H1 (cell line): ENCODE data around the gene ZNF586. TPM values are rescaled to one million over a fixed set of nuclear protein-coding genes. Genes with fewer than 3 reads are reported as not detected.

ENCODE experiments used
- CTCF ChIA-PET: fragments of 300-600 bp; sonication (Branson Sonifier 250); formaldehyde crosslinking; loops from one replicate; lab custom pipeline; 2021; ENCODE audit not compliant: partially characterized antibody; lab: Charles Lee
- POLR2A ChIA-PET: fragments of 300-600 bp; sonication (Branson Sonifier 250); formaldehyde crosslinking; loops from one replicate; lab custom pipeline; 2021; ENCODE audit warnings: inconsistent platforms; ENCODE audit not compliant: partially characterized antibody; lab: Charles Lee
- DNase-seq, 2 experiments: peaks; one replicate each; pipeline versions ENCODE4 v3.0.0 to v3.0.0-alpha.2; 2010 to 2022; ENCODE audit warnings: low spot score in 2 of 2, low read depth in 1 of 2, mixed read lengths in 1 of 2
- FAIRE-seq: peaks from 2 replicates; lab custom pipeline; 2011; peaks lifted over from hg19 to GRCh38; lab: Jason Lieb, UNC
- H2AFZ ChIP-seq: 2 replicates; pipeline ENCODE4 v1.8.1; 2012; ENCODE audit warnings: low read length, inconsistent platforms
- H2AK5ac ChIP-seq: 2 replicates; pipeline ENCODE4 v1.6.1; 2013; ENCODE audit warnings: low read depth, low read length
- H2BK120ac ChIP-seq: replicated peaks from 2 replicates; pipeline ENCODE3; 2013; ENCODE audit warnings: low read depth, low read length, inconsistent platforms
- H2BK12ac ChIP-seq: 2 replicates; pipeline ENCODE4 v1.6.1; 2013; ENCODE audit warnings: low read depth, low read length
- H2BK15ac ChIP-seq: 2 replicates; pipeline ENCODE4 v1.6.1; 2013; ENCODE audit warnings: low read length
- H2BK20ac ChIP-seq: 2 replicates; pipeline ENCODE4 v1.6.1; 2013; ENCODE audit warnings: low read length
- H2BK5ac ChIP-seq: 2 replicates; pipeline ENCODE4 v1.6.1; 2013; ENCODE audit warnings: low read depth, low read length
- H3K14ac ChIP-seq: 2 replicates; pipeline ENCODE4 v1.6.1; 2013; ENCODE audit warnings: inconsistent platforms; ENCODE audit not compliant: insufficient read length
- H3K18ac ChIP-seq: 2 replicates; pipeline ENCODE4 v1.6.1; 2013; ENCODE audit warnings: low read length; ENCODE audit errors: extremely low read depth
- H3K23ac ChIP-seq: 2 replicates; pipeline ENCODE4 v1.6.1; 2013; ENCODE audit warnings: inconsistent platforms; ENCODE audit not compliant: insufficient read length
- H3K23me2 ChIP-seq: 2 replicates; pipeline ENCODE4 v1.6.1; 2013; ENCODE audit warnings: low read depth, low read length
- H3K27ac ChIP-seq: 2 replicates; pipeline ENCODE4 v1.6.1; 2011; ENCODE audit warnings: low read depth, low read length, inconsistent platforms
- H3K27me3 ChIP-seq, 4 experiments: replicated peaks in 1 of 4; 1 replicate in 1 of 4; 2 replicates in 3 of 4; pipeline versions ENCODE4 v1.6.1 to v1.8.1; 2011 to 2013; ENCODE audit warnings: low read length in 3 of 4, mild to moderate bottlenecking in 3 of 4, inconsistent platforms in 2 of 4, mixed read lengths in 2 of 4, moderate library complexity in 1 of 4; ENCODE audit not compliant: control insufficient read depth in 3 of 4, insufficient read depth in 3 of 4; ENCODE audit errors: extremely low read depth in 1 of 4
- H3K36me3 ChIP-seq, 4 experiments: 2 replicates each; pipeline versions ENCODE4 v1.6.1 to v1.8.1; 2011 to 2013; ENCODE audit warnings: mild to moderate bottlenecking in 4 of 4, low read length in 3 of 4, moderate library complexity in 2 of 4, control low read depth in 1 of 4, inconsistent platforms in 1 of 4; ENCODE audit not compliant: insufficient read depth in 4 of 4, control insufficient read depth in 2 of 4
- H3K4ac ChIP-seq: replicated peaks from 2 replicates; pipeline ENCODE3; 2013; ENCODE audit warnings: low read length, low read depth, mixed read lengths, inconsistent platforms; ENCODE audit not compliant: insufficient read length
- H3K4me1 ChIP-seq, 4 experiments: replicated peaks in 1 of 4; 1 replicate in 1 of 4; 2 replicates in 3 of 4; pipeline versions ENCODE4 v1.6.1 to v1.8.1; 2011 to 2013; ENCODE audit warnings: low read length in 3 of 4, inconsistent platforms in 2 of 4, mixed read lengths in 1 of 4; ENCODE audit not compliant: insufficient read depth in 4 of 4, control insufficient read depth in 3 of 4
- H3K4me2 ChIP-seq, 2 experiments: 2 replicates each; pipeline versions ENCODE4 v1.6.1 to v1.8.1; 2011 to 2013; ENCODE audit warnings: low read depth in 2 of 2, low read length in 2 of 2, control low read depth in 1 of 2, inconsistent platforms in 1 of 2, mild to moderate bottlenecking in 1 of 2; ENCODE audit not compliant: insufficient read depth in 1 of 2
- H3K4me3 ChIP-seq, 4 experiments: fragments of 200-600, 300-600 bp in 1 of 4; sonication (generic), shearing (Covaris generic), sonication (Bioruptor Twin) in 1 of 4; 2 replicates each; pipeline versions ENCODE4 v1.5.1 to v1.8.1; 2011 to 2016; ENCODE audit warnings: low read length in 4 of 4, low read depth in 3 of 4, control low read depth in 2 of 4, inconsistent platforms in 2 of 4, mild to moderate bottlenecking in 2 of 4, mixed read lengths in 1 of 4, moderate library complexity in 1 of 4; ENCODE audit not compliant: insufficient read depth in 2 of 4; ENCODE audit errors: extremely low read depth in 1 of 4
- H3K56ac ChIP-seq: replicated peaks from 2 replicates; pipeline ENCODE3; 2013; ENCODE audit warnings: low read depth, mild to moderate bottlenecking, mixed read lengths, low read length, inconsistent platforms; ENCODE audit not compliant: insufficient read length
- H3K79me1 ChIP-seq: 2 replicates; pipeline ENCODE4 v1.6.1; 2013; ENCODE audit warnings: low read depth, low read length, control low read depth
- H3K79me2 ChIP-seq, 2 experiments: 2 replicates each; pipeline versions ENCODE4 v1.6.1 to v1.8.1; 2012 to 2013; ENCODE audit warnings: low read length in 2 of 2, mild to moderate bottlenecking in 2 of 2, inconsistent platforms in 1 of 2; ENCODE audit not compliant: insufficient read depth in 2 of 2, control insufficient read depth in 1 of 2
- H3K9ac ChIP-seq, 4 experiments: replicated peaks in 1 of 4; 1 replicate in 1 of 4; 2 replicates in 3 of 4; pipeline versions ENCODE4 v1.6.1 to v1.8.1; 2011 to 2013; ENCODE audit warnings: low read depth in 3 of 4, low read length in 3 of 4, control low read depth in 2 of 4, mild to moderate bottlenecking in 2 of 4, moderate library complexity in 2 of 4, inconsistent platforms in 1 of 4; ENCODE audit errors: extremely low read depth in 1 of 4
- H3K9me3 ChIP-seq, 2 experiments: 2 replicates each; pipeline versions ENCODE4 v1.6.1 to v1.8.1; 2012 to 2013; ENCODE audit warnings: mild to moderate bottlenecking in 2 of 2, moderate library complexity in 2 of 2, control low read depth in 1 of 2, inconsistent platforms in 1 of 2, low read depth in 1 of 2, low read length in 1 of 2, mixed read lengths in 1 of 2; ENCODE audit not compliant: insufficient read depth in 2 of 2
- H4K20me1 ChIP-seq, 2 experiments: replicated peaks in 1 of 2; 2 replicates each; pipeline versions ENCODE3 to v1.8.1; 2011 to 2013; ENCODE audit warnings: inconsistent platforms in 2 of 2, low read length in 2 of 2, mild to moderate bottlenecking in 1 of 2; ENCODE audit not compliant: insufficient read depth in 2 of 2, control insufficient read depth in 1 of 2
- H4K5ac ChIP-seq: 2 replicates; pipeline ENCODE4 v1.6.1; 2013; ENCODE audit warnings: low read length, low read depth, mixed read lengths, inconsistent platforms; ENCODE audit not compliant: insufficient read length
- H4K8ac ChIP-seq: 2 replicates; pipeline ENCODE4 v1.8.0; 2013; ENCODE audit warnings: mild to moderate bottlenecking, moderate library complexity, low read length, inconsistent platforms; ENCODE audit not compliant: insufficient read depth; ENCODE audit errors: extremely low read depth
- H4K91ac ChIP-seq: replicated peaks from 2 replicates; pipeline ENCODE3; 2013; ENCODE audit warnings: low read length, mixed read lengths, inconsistent platforms; ENCODE audit not compliant: insufficient read length
- CREB1 ChIP-seq: IDR thresholded peaks from 2 replicates; pipeline ENCODE4 v1.6.1; 2012; ENCODE audit warnings: inconsistent platforms
- EGR1 ChIP-seq: IDR thresholded peaks from 2 replicates; pipeline ENCODE4 v1.6.1; 2011; ENCODE audit warnings: low read depth, low read length, borderline replicate concordance
- EP300 ChIP-seq, 2 experiments: IDR thresholded peaks; 1 replicate in 1 of 2; 2 replicates in 1 of 2; pipeline ENCODE4 v1.6.1; 2011 to 2012; ENCODE audit warnings: low read depth in 2 of 2, low read length in 2 of 2, mild to moderate bottlenecking in 2 of 2, borderline replicate concordance in 1 of 2, inconsistent platforms in 1 of 2, moderate library complexity in 1 of 2
- GTF2F1 ChIP-seq: IDR thresholded peaks from 2 replicates; pipeline ENCODE4 v1.6.1; 2012; ENCODE audit warnings: low read depth, low read length, improper control_type of control experiment, borderline replicate concordance
- HDAC2 ChIP-seq, 2 experiments: fragments of 300-600 bp in 1 of 2; sonication (generic) in 1 of 2; IDR thresholded peaks; 2 replicates each; pipeline ENCODE4 v1.6.1; 2011 to 2012; ENCODE audit warnings: low read depth in 2 of 2, low read length in 2 of 2, mild to moderate bottlenecking in 2 of 2, moderate library complexity in 2 of 2, borderline replicate concordance in 1 of 2, inconsistent platforms in 1 of 2
- JUN ChIP-seq: IDR thresholded peaks from 2 replicates; pipeline ENCODE4 v1.6.1; 2011; ENCODE audit warnings: low read depth, mild to moderate bottlenecking, improper control_type of control experiment, low read length
- KDM4A ChIP-seq: IDR thresholded peaks from one replicate; pipeline ENCODE4 v1.7.1; 2012; ENCODE audit warnings: low read depth, mild to moderate bottlenecking, moderate library complexity, low read length, inconsistent platforms; ENCODE audit not compliant: severe bottlenecking
- POLR2AphosphoS5 ChIP-seq: IDR thresholded peaks from 2 replicates; pipeline ENCODE4 v1.6.1; 2011; ENCODE audit warnings: low read depth, low read length
- RNF2 ChIP-seq: fragments of 200-900, 300-1000 bp; sonication (generic); IDR thresholded peaks from 2 replicates; pipeline ENCODE4 v1.7.1; 2016; ENCODE audit warnings: borderline replicate concordance, low read depth, mild to moderate bottlenecking, antibody characterized with exemption, low read length; ENCODE audit not compliant: poor library complexity, severe bottlenecking; ENCODE audit errors: missing control alignments
- SIX5 ChIP-seq: IDR thresholded peaks from 2 replicates; pipeline ENCODE4 v1.6.1; 2011; ENCODE audit warnings: mild to moderate bottlenecking, low read depth, low read length
- SP1 ChIP-seq: IDR thresholded peaks from 2 replicates; pipeline ENCODE4 v1.6.1; 2011; ENCODE audit warnings: low read depth, low read length
- SP2 ChIP-seq: IDR thresholded peaks from 2 replicates; pipeline ENCODE4 v1.6.1; 2012; ENCODE audit warnings: mild to moderate bottlenecking, low read length, inconsistent platforms
- SUZ12 ChIP-seq: fragments of 200-600 bp; sonication (generic); IDR thresholded peaks from 2 replicates; pipeline ENCODE4 v1.6.1; 2012; ENCODE audit warnings: mild to moderate bottlenecking, inconsistent platforms, low read length, moderate library complexity, mixed read lengths
- ZNF274 ChIP-seq: IDR thresholded peaks from 2 replicates; pipeline ENCODE4 v1.7.0; 2012; ENCODE audit warnings: low read length, borderline replicate concordance; ENCODE audit errors: extremely low read depth
- WGBS, 2 experiments: shearing (Covaris generic) in 1 of 2; methylation state at CpG; one replicate each; pipeline versions ENCODE4 v1.1.6 to v1.1.7; 2013 to 2015; ENCODE audit warnings: low lambda C conversion rate in 2 of 2, mixed read lengths in 2 of 2, inconsistent platforms in 1 of 2, low coverage in 1 of 2, missing lambda C conversion rate in 1 of 2; ENCODE audit not compliant: insufficient replicate concordance in 2 of 2, insufficient coverage in 1 of 2, insufficient read length in 1 of 2; ENCODE audit errors: extremely low coverage in 1 of 2, missing lambda C conversion rate in 1 of 2; 5-methylcytosine and 5-hydroxymethylcytosine counted together
- polyA plus RNA-seq, 7 experiments: library from polyadenylated mRNA; depleted of rRNA in 3 of 7; stranded (reverse) in 5 of 7; unstranded in 2 of 7; fragments of >200 nt in 5 of 7; fragments of 200-250 nt in 2 of 7; gene quantifications; 1 replicate in 5 of 7; 2 replicates in 1 of 7; 4 replicates in 1 of 7; pipeline versions ENCODE4 v1.2.1 to v1.2.3, GENCODE V29; 2011 to 2013; ENCODE audit warnings: missing spikeins in 2 of 7, mixed read lengths in 2 of 7
- total RNA-seq: library from RNA; stranded (reverse); fragmentation: NEBNext Ultra II Directional; extraction: Animal tissue kit (Norgen Biotek cat#: 25700); gene quantifications from 2 replicates; pipeline ENCODE4 v1.2.1, GENCODE V29; 2021

The ZNF586 gene
- total and polyA plus RNA-seq, 2 of the 8 experiments (the other 6 are each of a cell fraction or from before 2014, with no cell fraction given): 8.1 to 15.5 TPM

- Histone ChIP-seq H4K5ac (no peak overlapping the region), H3K18ac (no peak overlapping the region), H2BK15ac (no peak overlapping the region), H3K4me1 (peaks cover 0 to 8% (median 5%) of the 10 kb centered on the region in 4 experiments; a peak in 4 of 7 replicates), H3K36me3 (peaks cover 11 to 32% (median 25%) of the 10 kb centered on the region in 4 experiments; a peak in 7 of 8 replicates), H4K91ac (no peak overlapping the region), H2BK5ac (no peak overlapping the region), H3K14ac (no peak overlapping the region), H3K9me3 (peaks cover 7 to 9% of the 10 kb centered on the region in 2 experiments; a peak in 3 of 4 replicates), H2AK5ac (no peak overlapping the region), H3K27me3 (0 out of 7 replicates have a peak, but pooled peaks cover 0 to 2% (median 0%) of the 10 kb centered on the region in 4 experiments), H3K79me2 (peaks cover 0 to 2% of the 10 kb centered on the region in 2 experiments; a peak in 1 of 4 replicates), H3K9ac (no peak overlapping the region), H3K23me2 (no peaks in the 10 kb centered on the region), H3K27ac (no peak overlapping the region), H2BK120ac (no peak overlapping the region), H4K8ac (no peak overlapping the region), H3K4me2 (no peak overlapping the region), H3K4me3 (no peak overlapping the region), H2BK20ac (no peak overlapping the region), H3K79me1 (no peaks in the 10 kb centered on the region), H2BK12ac (no peak overlapping the region), H2AFZ (no peak overlapping the region), H3K4ac (no peak overlapping the region), H3K23ac (no peak overlapping the region), H4K20me1 (peaks cover 0 to 7% of the 10 kb centered on the region in 2 experiments), H3K56ac (no peak overlapping the region)
- DNase-seq: peak in 1 of 2 experiments; percentile 32
- ChIA-PET POLR2A (interaction anchor here (0.6 to 5.4 kb wide), 2 partner anchors 12 to 50 kb away, joined by 3 to 43 read pairs; partner anchors contain the start of gene ZNF154), CTCF (no interaction called here)
- WGBS, 2 experiments: 93% methylated on average over 9 of the region's 10 CpGs; no CpG with 5 or more reads in 1 of the 2 experiments
- FAIRE-seq: no peak
- TF ChIP-seq CREB1 (no peak), ZNF274 (no peak), SP1 (no peak), HDAC2 (IDR thresholded peaks at IDR 0.05; ENCODE audit: borderline replicate concordance in 1 of 2, low read depth in 2 of 2, low read length in 2 of 2) (no peak), JUN (no peak), SP2 (no peak), GTF2F1 (no peak), EP300 (IDR thresholded peaks at IDR 0.05; ENCODE audit: borderline replicate concordance in 1 of 2, low read depth in 2 of 2, low read length in 2 of 2) (no peak), KDM4A (no peak), SUZ12 (no peak), EGR1 (no peak), RNF2 (no peak), POLR2AphosphoS5 (no peak), SIX5 (no peak)
Observed at GRCh38 chr19:57720878-57721277, 48.6 kb upstream of the ZNF586 start.
